ENCODE data around the gene UNC5C. TPM values are rescaled to one million over a fixed set of nuclear protein-coding genes. Genes with fewer than 3 reads are reported as not detected.

UNC5C gene
- total RNA-seq, 1 experiment from 2014 or later = 0.11 TPM

DNA sequence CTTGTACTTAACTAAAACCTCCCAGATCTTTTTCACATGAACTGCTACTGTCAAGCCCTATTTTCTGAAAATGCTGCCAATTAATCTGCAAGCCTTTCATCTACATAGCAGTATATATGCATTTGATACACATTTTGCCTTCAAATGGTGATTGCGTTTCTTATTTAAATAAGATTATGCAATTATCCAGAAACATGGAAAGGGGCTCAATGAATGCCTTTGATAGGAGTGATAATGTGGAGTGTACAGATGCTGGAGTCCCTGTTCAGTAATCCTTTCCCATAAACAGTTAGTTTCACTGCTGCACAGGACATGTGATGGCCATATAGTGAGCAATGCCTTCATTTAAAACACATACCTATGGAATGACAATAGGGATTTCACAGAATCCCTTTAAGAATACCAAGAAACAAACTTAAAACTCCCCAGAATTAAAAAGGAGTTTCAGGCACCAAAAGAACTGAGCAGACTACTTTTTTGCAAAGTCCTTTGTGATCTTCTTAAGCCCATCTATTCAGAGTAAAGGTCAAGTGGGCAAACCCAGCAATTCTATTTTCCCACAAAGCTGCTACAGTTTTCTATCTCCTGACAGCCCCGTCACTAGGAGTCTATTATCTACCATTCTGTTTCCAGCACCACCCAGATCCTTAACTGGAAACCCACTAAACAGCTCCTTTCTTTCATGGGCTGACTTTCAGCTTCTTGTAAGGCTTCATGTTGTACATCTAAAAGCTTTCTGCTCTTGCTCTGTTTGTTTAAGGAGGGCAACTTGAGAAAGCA, 120.3 kb downstream of the UNC5C start:
- TF ChIP-seq EZH2 (IDR thresholded peaks at IDR 0.05; ENCODE audit: borderline replicate concordance, low read depth, low read length, poor library complexity, severe bottlenecking) = no peak
- TF ChIP-seq, protein P1, sequence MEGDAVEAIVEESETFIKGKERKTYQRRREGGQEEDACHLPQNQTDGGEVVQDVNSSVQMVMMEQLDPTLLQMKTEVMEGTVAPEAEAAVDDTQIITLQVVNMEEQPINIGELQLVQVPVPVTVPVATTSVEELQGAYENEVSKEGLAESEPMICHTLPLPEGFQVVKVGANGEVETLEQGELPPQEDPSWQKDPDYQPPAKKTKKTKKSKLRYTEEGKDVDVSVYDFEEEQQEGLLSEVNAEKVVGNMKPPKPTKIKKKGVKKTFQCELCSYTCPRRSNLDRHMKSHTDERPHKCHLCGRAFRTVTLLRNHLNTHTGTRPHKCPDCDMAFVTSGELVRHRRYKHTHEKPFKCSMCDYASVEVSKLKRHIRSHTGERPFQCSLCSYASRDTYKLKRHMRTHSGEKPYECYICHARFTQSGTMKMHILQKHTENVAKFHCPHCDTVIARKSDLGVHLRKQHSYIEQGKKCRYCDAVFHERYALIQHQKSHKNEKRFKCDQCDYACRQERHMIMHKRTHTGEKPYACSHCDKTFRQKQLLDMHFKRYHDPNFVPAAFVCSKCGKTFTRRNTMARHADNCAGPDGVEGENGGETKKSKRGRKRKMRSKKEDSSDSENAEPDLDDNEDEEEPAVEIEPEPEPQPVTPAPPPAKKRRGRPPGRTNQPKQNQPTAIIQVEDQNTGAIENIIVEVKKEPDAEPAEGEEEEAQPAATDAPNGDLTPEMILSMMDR (conservative IDR thresholded peaks at IDR 0.05; ENCODE audit: low read depth, low read length) = no peak
- CTCF ChIA-PET = no interaction called here
- Histone ChIP-seq H3K4me1 (ENCODE audit: insufficient read depth, low read length, poor library complexity, severe bottlenecking) (no peaks in the 10 kb centered on the region), H3K4me3 (ENCODE audit: low read depth, low read length, poor library complexity, severe bottlenecking) (no peak overlapping the region), H3K27ac (ENCODE audit: low read depth, low read length, poor library complexity, severe bottlenecking) (no peak overlapping the region), H3K36me3 (ENCODE audit: insufficient read depth, low read length, poor library complexity, severe bottlenecking) (no peaks in the 10 kb centered on the region), H3K27me3 (replicated peaks; ENCODE audit: insufficient read depth, low read depth, low read length, poor library complexity) (no peaks in the 10 kb centered on the region), H3K9me3 (ENCODE audit: low read depth, low read length, poor library complexity, severe bottlenecking) (no peaks in the 10 kb centered on the region)
- BruUV-seq (replicated peaks) = no TSS peak
- POLR2A ChIA-PET (ENCODE audit: low non-redundant PET) = no interaction called here
- intact Hi-C loops (cut with micrococcal nuclease; ENCODE audit: unreplicated experiment) = no loop called here
- no peak for DNase-seq (ENCODE audit: low spot score)

DNA sequence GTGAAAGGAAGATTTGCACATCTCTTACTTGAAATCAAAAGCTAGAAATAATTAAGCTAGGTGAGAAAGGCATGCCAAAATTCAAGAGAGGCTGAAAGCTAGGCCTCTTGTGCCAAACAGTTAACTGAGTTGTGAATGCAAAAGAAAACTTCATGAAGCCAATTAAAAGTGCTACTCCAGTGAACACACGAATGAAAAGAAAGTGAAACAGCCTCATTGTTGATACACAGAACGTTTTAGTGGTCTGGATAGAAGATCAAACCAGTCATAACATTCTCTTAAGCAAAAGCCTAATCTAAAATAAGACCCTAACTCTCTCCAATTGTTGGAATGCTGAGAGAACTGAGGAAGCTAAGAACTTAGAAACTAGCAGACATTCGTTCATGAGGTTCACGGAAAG, 122.3 kb downstream of the UNC5C start:
- TF ChIP-seq EZH2 (IDR thresholded peaks at IDR 0.05; ENCODE audit: borderline replicate concordance, low read depth, low read length, poor library complexity, severe bottlenecking) = no peak
- no peak overlapping the region for H3K4me3 ChIP-seq (ENCODE audit: low read depth, low read length, poor library complexity, severe bottlenecking)
- DNase-seq (ENCODE audit: low spot score) = no peak
- no peaks in the 10 kb centered on the region for H3K4me1 ChIP-seq (ENCODE audit: insufficient read depth, low read length, poor library complexity, severe bottlenecking)
- ChIA-PET CTCF (no interaction called here), POLR2A (ENCODE audit: low non-redundant PET) (no interaction called here)
- no TSS peak for BruUV-seq (replicated peaks)
- no peaks in the 10 kb centered on the region for H3K9me3 ChIP-seq (ENCODE audit: low read depth, low read length, poor library complexity, severe bottlenecking)
- no peaks in the 10 kb centered on the region for H3K27me3 ChIP-seq (replicated peaks; ENCODE audit: insufficient read depth, low read depth, low read length, poor library complexity)
- H3K27ac ChIP-seq (ENCODE audit: low read depth, low read length, poor library complexity, severe bottlenecking) = no peak overlapping the region
- H3K36me3 ChIP-seq (ENCODE audit: insufficient read depth, low read length, poor library complexity, severe bottlenecking) = no peaks in the 10 kb centered on the region
- intact Hi-C loops (cut with micrococcal nuclease; ENCODE audit: unreplicated experiment) = no loop called here

DNA sequence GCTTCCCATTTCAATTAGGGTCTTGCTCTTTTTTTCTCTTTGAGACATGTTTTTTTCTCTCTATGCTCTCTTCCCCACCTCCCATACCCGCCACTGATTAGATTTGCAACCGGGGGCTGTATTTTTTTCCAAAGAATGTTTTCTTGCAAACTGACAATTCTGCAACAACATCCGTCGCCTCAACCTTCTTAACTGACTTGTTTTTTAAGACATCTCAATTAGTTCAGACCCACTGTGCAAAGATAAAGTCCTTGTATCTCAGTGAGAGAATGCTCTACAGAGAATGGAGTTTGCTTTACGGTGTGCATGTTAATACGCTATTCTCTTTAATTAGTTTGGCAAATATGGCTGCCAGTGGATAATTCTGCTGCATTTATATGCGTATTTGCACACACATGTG, 126.3 kb downstream of the UNC5C start:
- Histone ChIP-seq H3K27ac (ENCODE audit: low read depth, low read length, poor library complexity, severe bottlenecking) (no peak overlapping the region), H3K4me1 (ENCODE audit: insufficient read depth, low read length, poor library complexity, severe bottlenecking) (no peaks in the 10 kb centered on the region), H3K4me3 (ENCODE audit: low read depth, low read length, poor library complexity, severe bottlenecking) (no peak overlapping the region), H3K27me3 (replicated peaks; ENCODE audit: insufficient read depth, low read depth, low read length, poor library complexity) (no peaks in the 10 kb centered on the region), H3K9me3 (ENCODE audit: low read depth, low read length, poor library complexity, severe bottlenecking) (no peaks in the 10 kb centered on the region), H3K36me3 (ENCODE audit: insufficient read depth, low read length, poor library complexity, severe bottlenecking) (no peaks in the 10 kb centered on the region)
- no TSS peak for BruUV-seq (replicated peaks)
- ChIA-PET CTCF (no interaction called here), POLR2A (ENCODE audit: low non-redundant PET) (no interaction called here)
- no peak for TF ChIP-seq EZH2 (IDR thresholded peaks at IDR 0.05; ENCODE audit: borderline replicate concordance, low read depth, low read length, poor library complexity, severe bottlenecking)
- TF ChIP-seq, protein P1 (conservative IDR thresholded peaks at IDR 0.05; ENCODE audit: low read depth, low read length) = no peak
- no peak for DNase-seq (ENCODE audit: low spot score)
- intact Hi-C loops (cut with micrococcal nuclease; ENCODE audit: unreplicated experiment) = no loop called here

DNA sequence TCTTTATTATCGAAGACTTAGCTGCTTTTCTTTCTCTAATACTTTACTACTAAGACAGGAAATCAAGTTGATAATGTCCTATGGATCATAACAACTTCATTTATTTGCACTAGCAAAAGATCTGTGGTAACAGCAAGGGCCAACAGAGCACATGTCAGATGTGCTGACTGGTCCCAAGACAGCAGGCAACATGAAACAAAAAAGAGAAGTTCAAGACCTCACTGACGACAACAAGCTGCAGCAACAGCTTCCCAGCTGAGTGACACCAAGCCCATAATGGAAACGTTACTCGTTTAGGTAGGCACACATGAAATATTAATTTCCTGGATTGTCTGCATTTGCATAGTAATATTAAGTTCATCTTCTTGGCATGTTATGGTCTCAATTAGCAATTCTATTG, 126.9 kb downstream of the UNC5C start:
- Histone ChIP-seq H3K4me3 (ENCODE audit: low read depth, low read length, poor library complexity, severe bottlenecking) (no peak overlapping the region), H3K36me3 (ENCODE audit: insufficient read depth, low read length, poor library complexity, severe bottlenecking) (no peaks in the 10 kb centered on the region), H3K4me1 (ENCODE audit: insufficient read depth, low read length, poor library complexity, severe bottlenecking) (no peaks in the 10 kb centered on the region), H3K27me3 (replicated peaks; ENCODE audit: insufficient read depth, low read depth, low read length, poor library complexity) (no peaks in the 10 kb centered on the region), H3K9me3 (ENCODE audit: low read depth, low read length, poor library complexity, severe bottlenecking) (no peaks in the 10 kb centered on the region), H3K27ac (ENCODE audit: low read depth, low read length, poor library complexity, severe bottlenecking) (no peak overlapping the region)
- BruUV-seq (replicated peaks) = no TSS peak
- ChIA-PET POLR2A (ENCODE audit: low non-redundant PET) (no interaction called here), CTCF (no interaction called here)
- intact Hi-C loops (cut with micrococcal nuclease; ENCODE audit: unreplicated experiment) = no loop called here
- TF ChIP-seq, protein P1 (conservative IDR thresholded peaks at IDR 0.05; ENCODE audit: low read depth, low read length) = no peak
- no peak for TF ChIP-seq EZH2 (IDR thresholded peaks at IDR 0.05; ENCODE audit: borderline replicate concordance, low read depth, low read length, poor library complexity, severe bottlenecking)
- no peak for DNase-seq (ENCODE audit: low spot score)
